ENCODE measurements around the gene IFNW1.
"Not testable (repeated sequence)": the region's sequence is repeated elsewhere in the genome, so short reads cannot be mapped to it uniquely, and the experiment has no call there.

The IFNW1 gene

GRCh38 chr9:21144603-21145002, 3.0 kb upstream of the IFNW1 start:
- H3K9ac ChIP-seq (ENCODE audit: low read length), result no peak overlapping the region
- no peaks in the 10 kb centered on the region for H3K27me3 ChIP-seq (ENCODE audit: control insufficient read depth, insufficient read depth, low read length)
- no peaks in the 10 kb centered on the region for H3K4me1 ChIP-seq (ENCODE audit: control insufficient read depth, insufficient read depth, low read length)
- no peak overlapping the region for H3K4me3 ChIP-seq (ENCODE audit: low read length)
- H3K27ac ChIP-seq (ENCODE audit: low read depth, low read length), result no peak overlapping the region
- H3K36me3 ChIP-seq (ENCODE audit: control insufficient read depth, insufficient read depth, low read length), result no peaks in the 10 kb centered on the region

GRCh38 chr9:21137020-21137419, 4.6 kb downstream of the IFNW1 start:
- no peaks in the 10 kb centered on the region for H3K4me1 ChIP-seq (ENCODE audit: control insufficient read depth, insufficient read depth, low read length)
- no peak overlapping the region for H3K9ac ChIP-seq (ENCODE audit: low read length)
- H3K27me3 ChIP-seq (ENCODE audit: control insufficient read depth, insufficient read depth, low read length), result no peaks in the 10 kb centered on the region
- H3K27ac ChIP-seq (ENCODE audit: low read depth, low read length), result no peak overlapping the region
- H3K4me3 ChIP-seq (ENCODE audit: low read length), result no peak overlapping the region
- H3K36me3 ChIP-seq (ENCODE audit: control insufficient read depth, insufficient read depth, low read length), result no peaks in the 10 kb centered on the region

GRCh38 chr9:21135736-21136135, 5.9 kb downstream of the IFNW1 start:
- Histone ChIP-seq H3K36me3 (ENCODE audit: control insufficient read depth, insufficient read depth, low read length) (no peaks in the 10 kb centered on the region), H3K27me3 (ENCODE audit: control insufficient read depth, insufficient read depth, low read length) (no peaks in the 10 kb centered on the region), H3K9ac (ENCODE audit: low read length) (no peak overlapping the region), H3K27ac (ENCODE audit: low read depth, low read length) (no peak overlapping the region), H3K4me3 (ENCODE audit: low read length) (no peak overlapping the region), H3K4me1 (ENCODE audit: control insufficient read depth, insufficient read depth, low read length) (no peaks in the 10 kb centered on the region)

- H3K36me3 ChIP-seq (ENCODE audit: control insufficient read depth, insufficient read depth, low read length), result not testable (repeated sequence)
These were observed 13.4 kb downstream of the IFNW1 start for GRCh38 chr9:21128186-21128585.

GRCh38 chr9:21121595-21122251, 19.9 kb downstream of the IFNW1 start:
- no peak overlapping the region for H3K27ac ChIP-seq (ENCODE audit: low read depth, low read length)
- no peak overlapping the region for H3K9ac ChIP-seq (ENCODE audit: low read length)
- no peaks in the 10 kb centered on the region for H3K36me3 ChIP-seq (ENCODE audit: control insufficient read depth, insufficient read depth, low read length)
- no peaks in the 10 kb centered on the region for H3K4me1 ChIP-seq (ENCODE audit: control insufficient read depth, insufficient read depth, low read length)
- H3K27me3 ChIP-seq (ENCODE audit: control insufficient read depth, insufficient read depth, low read length), result no peaks in the 10 kb centered on the region
- no peak overlapping the region for H3K4me3 ChIP-seq (ENCODE audit: low read length)

More at GRCh38 chr9:21128186-21128585, 13.4 kb downstream of the IFNW1 start:
- H3K27ac ChIP-seq (ENCODE audit: low read depth, low read length); H3K4me3 ChIP-seq (ENCODE audit: low read length); H3K9ac ChIP-seq (ENCODE audit: low read length); H3K4me1 ChIP-seq (ENCODE audit: control insufficient read depth, insufficient read depth, low read length); H3K27me3 ChIP-seq (ENCODE audit: control insufficient read depth, insufficient read depth, low read length): not testable (repeated sequence)

- H3K36me3 ChIP-seq (ENCODE audit: control insufficient read depth, insufficient read depth, low read length), result no peaks in the 10 kb centered on the region
- H3K27me3 ChIP-seq (ENCODE audit: control insufficient read depth, insufficient read depth, low read length), result no peaks in the 10 kb centered on the region
These were observed 20.6 kb downstream of the IFNW1 start for GRCh38 chr9:21121079-21121478.

GRCh38 chr9:21119093-21119770, 22.4 kb downstream of the IFNW1 start:
- Histone ChIP-seq H3K36me3 (ENCODE audit: control insufficient read depth, insufficient read depth, low read length) (no peaks in the 10 kb centered on the region), H3K4me3 (ENCODE audit: low read length) (no peak overlapping the region), H3K27ac (ENCODE audit: low read depth, low read length) (no peak overlapping the region), H3K27me3 (ENCODE audit: control insufficient read depth, insufficient read depth, low read length) (no peaks in the 10 kb centered on the region), H3K4me1 (ENCODE audit: control insufficient read depth, insufficient read depth, low read length) (no peaks in the 10 kb centered on the region), H3K9ac (ENCODE audit: low read length) (no peak overlapping the region)

More at GRCh38 chr9:21121079-21121478, 20.6 kb downstream of the IFNW1 start:
- H3K4me3 ChIP-seq (ENCODE audit: low read length), result no peak overlapping the region
- H3K27ac ChIP-seq (ENCODE audit: low read depth, low read length), result no peak overlapping the region
- H3K9ac ChIP-seq (ENCODE audit: low read length), result no peak overlapping the region
- H3K4me1 ChIP-seq (ENCODE audit: control insufficient read depth, insufficient read depth, low read length), result no peaks in the 10 kb centered on the region

- H3K9ac ChIP-seq (ENCODE audit: low read length), result no peak overlapping the region
- H3K4me1 ChIP-seq (ENCODE audit: control insufficient read depth, insufficient read depth, low read length), result no peaks in the 10 kb centered on the region
- no peaks in the 10 kb centered on the region for H3K27me3 ChIP-seq (ENCODE audit: control insufficient read depth, insufficient read depth, low read length)
- no peak overlapping the region for H3K4me3 ChIP-seq (ENCODE audit: low read length)
- no peaks in the 10 kb centered on the region for H3K36me3 ChIP-seq (ENCODE audit: control insufficient read depth, insufficient read depth, low read length)
- H3K27ac ChIP-seq (ENCODE audit: low read depth, low read length), result no peak overlapping the region
These were observed 27.3 kb downstream of the IFNW1 start for GRCh38 chr9:21114311-21114710.

- no peak overlapping the region for H3K27ac ChIP-seq (ENCODE audit: low read depth, low read length)
- H3K36me3 ChIP-seq (ENCODE audit: control insufficient read depth, insufficient read depth, low read length), result no peaks in the 10 kb centered on the region
- no peak overlapping the region for H3K4me3 ChIP-seq (ENCODE audit: low read length)
- no peaks in the 10 kb centered on the region for H3K27me3 ChIP-seq (ENCODE audit: control insufficient read depth, insufficient read depth, low read length)
- no peak overlapping the region for H3K9ac ChIP-seq (ENCODE audit: low read length)
- no peaks in the 10 kb centered on the region for H3K4me1 ChIP-seq (ENCODE audit: control insufficient read depth, insufficient read depth, low read length)
These were observed 30.7 kb downstream of the IFNW1 start for GRCh38 chr9:21110708-21111576.

GRCh38 chr9:21104787-21105186, 36.8 kb downstream of the IFNW1 start:
- Histone ChIP-seq H3K4me3 (ENCODE audit: low read length) (no peak overlapping the region), H3K27me3 (ENCODE audit: control insufficient read depth, insufficient read depth, low read length) (no peaks in the 10 kb centered on the region), H3K27ac (ENCODE audit: low read depth, low read length) (no peak overlapping the region), H3K4me1 (ENCODE audit: control insufficient read depth, insufficient read depth, low read length) (no peaks in the 10 kb centered on the region), H3K36me3 (ENCODE audit: control insufficient read depth, insufficient read depth, low read length) (no peaks in the 10 kb centered on the region), H3K9ac (ENCODE audit: low read length) (no peak overlapping the region)

GRCh38 chr9:21102305-21102704, 39.3 kb downstream of the IFNW1 start:
- no peaks in the 10 kb centered on the region for H3K27me3 ChIP-seq (ENCODE audit: control insufficient read depth, insufficient read depth, low read length)
- H3K4me3 ChIP-seq (ENCODE audit: low read length), result no peak overlapping the region
- no peaks in the 10 kb centered on the region for H3K4me1 ChIP-seq (ENCODE audit: control insufficient read depth, insufficient read depth, low read length)
- no peak overlapping the region for H3K27ac ChIP-seq (ENCODE audit: low read depth, low read length)
- no peaks in the 10 kb centered on the region for H3K36me3 ChIP-seq (ENCODE audit: control insufficient read depth, insufficient read depth, low read length)
- no peak overlapping the region for H3K9ac ChIP-seq (ENCODE audit: low read length)

GRCh38 chr9:21097817-21098216, 43.8 kb downstream of the IFNW1 start:
- no peaks in the 10 kb centered on the region for H3K27me3 ChIP-seq (ENCODE audit: control insufficient read depth, insufficient read depth, low read length)
- peaks cover 5% of the 10 kb centered on the region for H3K4me1 ChIP-seq (ENCODE audit: control insufficient read depth, insufficient read depth, low read length)
- H3K9ac ChIP-seq (ENCODE audit: low read length), result no peak overlapping the region
- H3K4me3 ChIP-seq (ENCODE audit: low read length), result no peak overlapping the region
- H3K27ac ChIP-seq (ENCODE audit: low read depth, low read length), result no peak overlapping the region
- no peaks in the 10 kb centered on the region for H3K36me3 ChIP-seq (ENCODE audit: control insufficient read depth, insufficient read depth, low read length)
